Spleen (tissue), 13 donors: ENCODE results near the gene MMEL1. TPM values are rescaled to one million over a fixed set of nuclear protein-coding genes. Genes with fewer than 3 reads are reported as not detected.
A peak's percentile ranks its signal among the peaks of the same experiment; 100 is the strongest.
"Not testable (repeated sequence)": the region's sequence is repeated elsewhere in the genome, so short reads cannot be mapped to it uniquely, and the experiment has no call there.

Experiments used
- DNase-seq: peaks from one replicate; pipeline ENCODE4 v3.0.0-alpha.2; 2020
- H3K27ac ChIP-seq, 8 donors: fragments of 200-600 bp; sonication (generic) in 7 of 8; 1 replicate in 4 of 8; 2 replicates in 4 of 8; pipeline versions ENCODE4 v1.5.0 to v1.8.0; 2016 to 2021; ENCODE audit warnings: inconsistent platforms in 4 of 8, mild to moderate bottlenecking in 4 of 8, moderate library complexity in 1 of 8
- H3K27me3 ChIP-seq, 7 donors: fragments of 200-600 bp; sonication (generic) in 6 of 7; replicated peaks in 1 of 7; 1 replicate in 4 of 7; 2 replicates in 3 of 7; pipeline versions ENCODE4 v1.5.0 to v1.8.0; 2016 to 2021; ENCODE audit warnings: inconsistent platforms in 3 of 7, mild to moderate bottlenecking in 1 of 7
- H3K36me3 ChIP-seq, 6 donors: fragments of 200-600 bp; sonication (generic) in 5 of 6; 1 replicate in 4 of 6; 2 replicates in 2 of 6; pipeline versions ENCODE4 v1.5.0 to v1.8.0; 2016 to 2021; ENCODE audit warnings: inconsistent platforms in 2 of 6
- H3K4me1 ChIP-seq, 6 donors: fragments of 200-600 bp; sonication (generic) in 5 of 6; 1 replicate in 3 of 6; 2 replicates in 3 of 6; pipeline versions ENCODE4 v1.5.0 to v1.8.0; 2016 to 2021; ENCODE audit warnings: inconsistent platforms in 3 of 6
- H3K4me3 ChIP-seq, 8 donors: fragments of 200-600 bp; sonication (generic) in 7 of 8; 1 replicate in 4 of 8; 2 replicates in 4 of 8; pipeline versions ENCODE4 v1.5.0 to v1.8.0; 2016 to 2021; ENCODE audit warnings: inconsistent platforms in 4 of 8, mild to moderate bottlenecking in 4 of 8, moderate library complexity in 2 of 8
- H3K9me3 ChIP-seq, 8 donors: fragments of 200-600 bp; sonication (generic) in 7 of 8; 1 replicate in 4 of 8; 2 replicates in 4 of 8; pipeline versions ENCODE4 v1.5.0 to v1.8.0; 2016 to 2021; ENCODE audit warnings: inconsistent platforms in 4 of 8
- POLR2A ChIP-seq, 3 donors: fragments of 450-650 bp; IDR thresholded peaks; one replicate each; pipeline ENCODE4 v1.5.1; 2017; ENCODE audit warnings: antibody characterized with exemption in 3 of 3, mild to moderate bottlenecking in 1 of 3
- WGBS, 5 donors: extraction: QIAGEN DNeasy Blood & Tissue Kit in 3 of 5; methylation state at CpG; one replicate each; pipeline versions ENCODE4 v1.1.5 to v1.1.7; 2013 to 2018; 5-methylcytosine and 5-hydroxymethylcytosine counted together
- intact Hi-C: fragments of 100-400 bp; cut with DNase I; formaldehyde crosslinking; loops from one replicate; pipeline ENCODE4 v1.15.0; 2023; ENCODE audit warnings: low total_unique reads
- long read RNA-seq, 2 donors: transcript quantifications; one replicate each; lab custom pipeline, GENCODE V29; 2026
- polyA plus RNA-seq, 3 donors: library from polyadenylated mRNA; stranded (reverse); fragments of 200-250 nt; gene quantifications; one replicate each; pipeline ENCODE4 v1.2.1, GENCODE V29; 2013
- total RNA-seq, 7 donors: library from RNA; depleted of rRNA in 3 of 7; stranded (reverse); fragments of >200 nt in 3 of 7; fragmentation: NEBNext Ultra II Directional in 4 of 7; extraction: Animal tissue kit (Norgen Biotek cat#: 25700) in 4 of 7; gene quantifications; one replicate each; pipeline versions ENCODE4 v1.1.0 to v1.2.1, GENCODE V29; 2016 to 2021
- donor health status: healthy with polysubstance abuse.
- donor health status: DM: no; HTN: no; CAD: no; lungs with moderate emphysema.
- donor health status: DM: no; HTN: no; CAD: no.
- donor health status: Bipolar disorder and iron deficiency.
- donor health status: healthy.
- donor health status: DM: no; HTN: no; CAD: no.
- donor health status: DM: yes; HTN: yes; CAD: no.

MMEL1 gene, protein sequence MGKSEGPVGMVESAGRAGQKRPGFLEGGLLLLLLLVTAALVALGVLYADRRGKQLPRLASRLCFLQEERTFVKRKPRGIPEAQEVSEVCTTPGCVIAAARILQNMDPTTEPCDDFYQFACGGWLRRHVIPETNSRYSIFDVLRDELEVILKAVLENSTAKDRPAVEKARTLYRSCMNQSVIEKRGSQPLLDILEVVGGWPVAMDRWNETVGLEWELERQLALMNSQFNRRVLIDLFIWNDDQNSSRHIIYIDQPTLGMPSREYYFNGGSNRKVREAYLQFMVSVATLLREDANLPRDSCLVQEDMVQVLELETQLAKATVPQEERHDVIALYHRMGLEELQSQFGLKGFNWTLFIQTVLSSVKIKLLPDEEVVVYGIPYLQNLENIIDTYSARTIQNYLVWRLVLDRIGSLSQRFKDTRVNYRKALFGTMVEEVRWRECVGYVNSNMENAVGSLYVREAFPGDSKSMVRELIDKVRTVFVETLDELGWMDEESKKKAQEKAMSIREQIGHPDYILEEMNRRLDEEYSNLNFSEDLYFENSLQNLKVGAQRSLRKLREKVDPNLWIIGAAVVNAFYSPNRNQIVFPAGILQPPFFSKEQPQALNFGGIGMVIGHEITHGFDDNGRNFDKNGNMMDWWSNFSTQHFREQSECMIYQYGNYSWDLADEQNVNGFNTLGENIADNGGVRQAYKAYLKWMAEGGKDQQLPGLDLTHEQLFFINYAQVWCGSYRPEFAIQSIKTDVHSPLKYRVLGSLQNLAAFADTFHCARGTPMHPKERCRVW
- total RNA-seq, result 1 to 10 TPM in 6 of 7 donors, not detected in 1; 1.9 to 4.6 (median 3.5) TPM
- polyA plus RNA-seq, result 1 to 10 TPM; 2.5 to 6.4 (median 2.9) TPM
- long read RNA-seq, donor 1, partial matches to known transcripts, result 0 of 2 reads
- long read RNA-seq, donor 1, other reads (novel, unspliced or antisense), result 0 of 2 reads
- long read RNA-seq, donor 2, result 0 reads

DNA sequence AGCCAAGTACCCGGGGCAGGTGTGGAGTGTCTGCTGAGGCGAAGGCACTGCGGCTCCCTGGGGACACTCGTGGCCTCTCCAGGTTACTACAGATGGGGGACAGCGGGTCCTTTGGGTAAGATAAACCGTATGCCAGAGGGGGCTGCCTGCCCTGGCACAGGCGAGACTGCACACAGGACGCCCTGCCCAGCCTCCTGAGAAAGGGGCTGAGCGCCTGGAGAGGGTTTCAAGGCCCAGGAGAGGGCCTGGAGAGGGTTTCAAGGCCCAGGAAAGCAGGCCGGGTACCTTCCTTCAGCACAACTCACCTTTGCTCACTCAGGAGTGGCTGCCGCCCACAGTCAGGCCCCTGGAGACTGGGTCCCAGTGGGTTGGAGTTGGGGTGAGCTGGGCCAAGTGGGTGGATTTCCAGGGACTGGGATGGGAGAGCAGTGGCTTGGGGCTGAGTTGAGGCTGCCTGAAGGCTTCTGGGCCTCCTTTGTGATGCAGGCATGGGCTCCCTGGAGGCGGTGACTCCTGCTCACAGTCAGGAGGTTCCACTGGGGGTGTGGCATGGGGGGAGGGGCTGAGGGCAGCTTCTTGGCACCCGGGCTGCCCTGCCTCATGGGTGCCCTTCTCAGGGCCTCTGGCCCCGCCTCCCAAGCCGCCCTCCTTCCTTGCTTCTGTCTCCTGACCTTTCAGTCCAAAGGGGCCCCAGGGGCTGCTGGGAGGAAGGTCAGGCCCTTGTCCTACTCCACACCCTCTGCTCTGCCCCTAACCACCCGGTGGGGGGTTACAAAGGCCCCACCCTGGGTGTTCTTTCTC, at the start of gene MMEL1:
MMEL1 (minus strand) TSS at position 456 of the 801 bp plus-strand sequence. CDS start 3,532 bp downstream, outside the sequence.
- intact Hi-C loops, result no loop called here
- peak; percentile 65 for DNase-seq
- Histone ChIP-seq H3K9me3 (peaks cover 0 to 15% (median 12%) of the 10 kb centered on the region in 8 donors), H3K36me3 (no peaks in the 10 kb centered on the region), H3K27ac (no peak within 1 kb of the TSS), H3K27me3 (peaks cover 4 to 85% (median 36%) of the 10 kb centered on the region in 7 donors), H3K4me3 (no peak within 1 kb of the TSS), H3K4me1 (peaks cover 0 to 18% (median 12%) of the 10 kb centered on the region in 6 donors)
- WGBS, 5 donors, result 58 to 77% (median 72%) methylated on average over 5 to 16 of the region's 16 CpGs
- TF ChIP-seq POLR2A (IDR thresholded peaks at IDR 0.05), result no peak

DNA sequence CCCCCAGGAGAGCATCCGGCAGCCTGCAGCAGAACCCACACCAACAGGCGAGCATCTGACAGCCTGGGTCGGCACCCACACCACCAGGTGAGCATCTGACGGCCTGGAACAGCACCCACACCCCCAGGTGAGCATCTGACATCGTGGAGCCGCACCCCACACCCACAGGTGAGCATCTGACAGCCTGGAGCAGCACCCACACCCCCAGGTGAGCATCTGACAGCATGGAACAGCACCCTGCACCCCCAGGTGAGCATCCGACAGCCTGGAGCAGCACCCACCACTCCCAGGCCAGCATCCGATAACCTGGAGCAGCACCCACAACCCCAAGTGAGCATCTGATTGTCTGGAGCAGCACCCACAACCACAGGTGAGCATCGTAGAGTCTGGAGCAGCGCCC, 43.9 kb upstream of the MMEL1 start:
- peak; percentile 7 for DNase-seq
- H3K36me3 ChIP-seq, H3K4me3 ChIP-seq, H3K9me3 ChIP-seq, intact Hi-C loops, H3K27ac ChIP-seq, H3K27me3 ChIP-seq, H3K4me1 ChIP-seq: not testable (repeated sequence)
- WGBS, 5 donors, result 56 to 79% methylated on average over 1 to 4 of the region's 10 CpGs; no CpG with 5 or more reads in 3 of the 5 donors

DNA sequence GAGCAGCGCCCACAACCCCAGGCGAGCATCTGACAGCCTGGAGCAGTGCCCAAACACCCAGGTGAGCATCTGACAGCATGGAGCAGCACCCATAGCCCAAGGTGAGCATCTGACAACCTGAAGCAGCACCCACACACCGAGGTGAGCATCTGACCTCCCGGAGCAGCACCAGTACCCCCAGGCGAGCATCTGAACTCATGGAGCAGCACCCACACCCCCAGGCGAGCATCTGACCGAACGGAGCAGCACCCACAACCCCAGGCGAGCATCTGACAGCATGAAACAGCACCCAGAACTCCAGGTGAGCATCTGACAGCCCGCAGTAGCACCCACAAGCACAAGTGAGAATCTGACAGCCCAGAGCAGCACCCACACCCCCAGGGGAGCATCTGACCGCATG, 38.8 kb upstream of the MMEL1 start:
- intact Hi-C loops, H3K27ac ChIP-seq, H3K27me3 ChIP-seq, H3K4me1 ChIP-seq, H3K9me3 ChIP-seq, H3K4me3 ChIP-seq, H3K36me3 ChIP-seq: not testable (repeated sequence)
- WGBS, 5 donors, result 48 to 66% (median 58%) methylated on average over 7 to 8 of the region's 11 CpGs
- DNase-seq, result peak; percentile 70

DNA sequence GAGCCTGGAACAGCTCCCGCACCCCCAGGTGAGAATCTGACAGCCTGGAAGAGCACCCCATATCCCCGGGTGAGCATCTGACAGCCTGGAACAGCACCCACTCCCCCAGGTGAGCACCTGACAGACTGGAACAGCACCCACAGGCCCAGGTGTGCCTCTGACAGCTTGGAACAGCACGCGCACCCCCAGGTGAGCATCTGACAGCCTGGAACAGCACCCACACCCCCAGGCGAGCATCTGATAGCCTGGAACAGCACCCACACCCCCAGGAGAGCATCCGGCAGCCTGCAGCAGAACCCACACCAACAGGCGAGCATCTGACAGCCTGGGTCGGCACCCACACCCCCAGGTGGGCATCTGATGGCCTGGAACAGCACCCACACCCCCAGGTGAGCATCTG, 27.0 kb upstream of the MMEL1 start:
- H3K27me3 ChIP-seq, H3K9me3 ChIP-seq, H3K27ac ChIP-seq, H3K4me3 ChIP-seq, H3K4me1 ChIP-seq, intact Hi-C loops, H3K36me3 ChIP-seq: not testable (repeated sequence)
- DNase-seq, result peak; percentile 84
- WGBS, 5 donors, result 47 to 66% (median 61%) methylated on average over 4 to 7 of the region's 8 CpGs

DNA sequence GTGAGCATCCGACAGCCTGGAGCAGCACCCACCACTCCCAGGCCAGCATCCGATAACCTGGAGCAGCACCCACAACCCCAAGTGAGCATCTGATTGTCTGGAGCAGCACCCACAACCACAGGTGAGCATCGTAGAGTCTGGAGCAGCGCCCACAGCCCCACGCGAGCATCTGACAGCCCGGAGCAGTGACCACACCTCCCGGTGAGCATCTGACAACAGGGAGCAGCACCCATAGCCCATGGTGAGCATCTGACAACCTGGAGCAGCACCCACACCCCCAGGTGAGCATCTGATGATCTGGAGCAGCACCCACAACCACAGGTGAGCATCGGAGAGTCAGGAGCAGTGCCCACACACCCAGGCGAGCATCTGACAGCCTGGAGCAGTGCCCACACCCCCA, 25.1 kb upstream of the MMEL1 start:
- 80 to 93% (median 87%) methylated on average over 2 to 7 of the region's 10 CpGs; no CpG with 5 or more reads in 1 of the 5 donors for WGBS, 5 donors
- H3K27me3 ChIP-seq, result peaks cover 0 to 29% (median 13%) of the 10 kb centered on the region in 7 donors
- H3K36me3 ChIP-seq, H3K27ac ChIP-seq, H3K4me1 ChIP-seq, H3K4me3 ChIP-seq, intact Hi-C loops, H3K9me3 ChIP-seq: not testable (repeated sequence)
- peak; percentile 76 for DNase-seq

DNA sequence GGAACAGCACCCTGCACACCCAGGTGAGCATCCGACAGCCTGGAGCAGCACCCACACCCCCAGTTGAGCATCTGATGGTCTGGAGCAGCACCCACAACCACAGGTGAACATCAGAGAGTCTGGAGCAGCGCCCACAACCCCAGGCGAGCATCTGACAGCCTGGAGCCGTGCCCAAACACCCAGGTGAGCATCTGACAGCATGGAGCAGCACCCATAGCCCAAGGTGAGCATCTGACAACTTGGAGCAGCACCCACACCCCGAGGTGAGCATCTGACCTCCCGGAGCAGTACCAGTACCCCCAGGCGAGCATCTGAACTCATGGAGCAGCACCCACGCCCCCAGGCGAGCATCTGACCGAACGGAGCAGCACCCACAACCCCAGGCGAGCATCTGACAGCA, 24.3 kb upstream of the MMEL1 start:
- H3K36me3 ChIP-seq, H3K9me3 ChIP-seq, H3K4me1 ChIP-seq, intact Hi-C loops, H3K27ac ChIP-seq, H3K4me3 ChIP-seq: not testable (repeated sequence)
- peaks cover 0 to 37% (median 16%) of the 10 kb centered on the region in 7 donors for H3K27me3 ChIP-seq
- WGBS, 5 donors, result 51 to 57% (median 55%) methylated on average over 3 to 11 of the region's 12 CpGs; no CpG with 5 or more reads in 1 of the 5 donors
- peak; percentile 78 for DNase-seq

DNA sequence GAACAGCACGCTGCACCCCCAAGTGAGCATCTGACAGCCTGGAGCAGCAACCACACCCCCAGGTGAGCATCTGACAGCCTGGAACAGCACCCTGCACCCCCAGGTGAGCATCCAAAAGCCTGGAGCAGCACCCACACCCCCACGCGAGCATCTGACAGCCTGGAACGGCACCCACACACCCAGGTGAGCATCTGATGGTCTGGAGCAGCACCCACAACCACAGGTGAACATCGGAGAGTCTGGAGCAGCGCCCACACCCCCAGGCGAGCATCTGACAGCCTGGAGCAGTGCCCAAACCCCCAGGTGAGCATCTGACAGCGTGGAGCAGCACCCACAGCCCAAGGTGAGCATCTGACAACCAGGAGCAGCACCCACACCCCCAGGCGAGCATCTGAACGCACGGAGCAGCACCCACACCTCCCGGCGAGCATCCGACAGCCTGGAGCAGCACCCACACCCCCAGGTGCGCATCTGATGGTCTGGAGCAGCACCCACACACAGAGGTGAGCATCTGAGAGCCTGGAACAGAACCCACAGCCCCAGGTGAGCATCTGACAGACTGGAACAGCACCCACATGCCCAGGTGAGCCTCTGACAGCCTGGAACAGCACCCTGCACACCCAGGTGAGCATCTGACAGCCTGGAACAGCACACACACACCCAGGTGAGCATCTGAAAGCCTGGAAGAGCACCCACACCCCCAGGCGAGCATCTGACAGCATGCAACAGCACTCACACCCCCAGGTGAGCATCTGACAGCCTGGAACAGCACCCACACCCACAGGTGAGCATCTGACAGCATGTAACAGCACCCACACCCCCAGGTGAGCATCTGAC, 23.0 kb upstream of the MMEL1 start:
- 35 to 46% (median 42%) methylated on average over 16 of the region's 16 CpGs for WGBS, 5 donors
- intact Hi-C loops, H3K36me3 ChIP-seq: not testable (repeated sequence)

DNA sequence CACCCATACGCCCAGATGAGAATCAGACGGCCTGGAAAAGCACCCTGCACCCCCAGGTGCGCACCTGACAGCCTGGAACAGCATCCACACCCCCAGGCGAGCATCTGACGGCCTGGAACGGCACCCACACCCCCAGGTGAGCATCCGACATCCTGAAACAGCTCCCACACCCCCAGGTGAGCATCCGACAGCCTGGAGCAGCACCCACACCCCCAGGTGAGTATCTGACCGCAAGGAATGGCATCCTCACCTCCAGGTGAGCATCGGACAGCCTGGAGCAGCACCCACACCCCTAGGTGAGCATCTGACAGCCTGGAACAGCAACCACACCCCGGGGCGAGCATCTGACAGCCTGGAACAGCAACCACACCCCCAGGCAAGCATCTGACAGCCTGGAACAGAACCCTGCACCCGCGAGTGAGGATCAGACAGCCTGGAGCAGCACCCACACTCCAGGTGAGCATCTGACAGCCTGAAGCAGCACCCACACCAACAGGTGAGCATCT, 21.7 kb upstream of the MMEL1 start:
- H3K4me1 ChIP-seq, H3K4me3 ChIP-seq, H3K27ac ChIP-seq, intact Hi-C loops, H3K36me3 ChIP-seq, H3K9me3 ChIP-seq: not testable (repeated sequence)
- peak; percentile 81 for DNase-seq
- peaks cover 0 to 59% (median 16%) of the 10 kb centered on the region in 7 donors for H3K27me3 ChIP-seq
- 38 to 49% (median 40%) methylated on average over 14 of the region's 14 CpGs for WGBS, 5 donors

More for the DNA sequence above, 23.0 kb upstream of the MMEL1 start:
- peaks cover 0 to 50% (median 16%) of the 10 kb centered on the region in 7 donors for H3K27me3 ChIP-seq
- not testable (repeated sequence) for H3K9me3 ChIP-seq, H3K27ac ChIP-seq, H3K4me3 ChIP-seq, H3K4me1 ChIP-seq
- peak; percentile 84 for DNase-seq

DNA sequence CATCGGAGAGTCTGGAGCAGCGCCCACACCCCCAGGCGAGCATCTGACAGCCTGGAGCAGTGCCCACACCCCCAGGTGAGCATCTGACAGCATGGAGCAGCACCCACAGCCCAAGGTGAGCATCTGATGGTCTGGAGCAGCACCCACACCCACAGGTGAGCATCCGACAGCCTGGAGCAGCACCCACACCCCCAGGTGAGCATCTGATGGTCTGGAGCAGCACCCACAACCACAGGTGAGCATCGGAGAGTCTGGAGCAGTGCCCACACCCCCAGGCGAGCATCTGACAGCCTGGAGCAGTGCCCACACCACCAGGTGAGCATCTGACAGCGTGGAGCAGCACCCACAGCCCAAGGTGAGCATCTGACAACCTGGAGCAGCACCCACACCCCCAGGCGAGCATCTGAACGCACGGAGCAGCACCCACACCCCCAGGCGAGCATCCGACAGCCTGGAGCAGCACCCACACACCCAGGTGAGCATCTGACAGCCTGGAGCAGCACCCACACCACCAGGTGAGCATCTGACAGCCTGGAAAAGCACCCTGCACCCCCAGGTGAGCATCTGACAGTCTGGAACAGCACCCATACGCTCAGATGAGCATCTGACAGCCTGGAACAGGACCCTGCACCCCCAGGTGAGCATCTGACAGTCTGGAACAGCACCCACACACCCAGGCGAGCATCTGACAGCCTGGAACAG, 21.1 kb upstream of the MMEL1 start:
- peak; percentile 89 for DNase-seq
- H3K9me3 ChIP-seq, H3K27ac ChIP-seq, H3K4me1 ChIP-seq, H3K4me3 ChIP-seq, H3K36me3 ChIP-seq, intact Hi-C loops: not testable (repeated sequence)
- 37 to 46% (median 40%) methylated on average over 14 of the region's 14 CpGs for WGBS, 5 donors
- peaks cover 0 to 61% (median 16%) of the 10 kb centered on the region in 7 donors for H3K27me3 ChIP-seq
